IMR-90 (cell line): ENCODE data around the gene MMEL1. TPM values are rescaled to one million over a fixed set of nuclear protein-coding genes. Genes with fewer than 3 reads are reported as not detected.

Experiments used
- ATAC-seq: fragments of 200-7000 bp; cut with Tn5 transposase; 2 replicates; pipeline ENCODE4 v1.9.1; 2020; ENCODE audit warnings: low read depth, mild to moderate bottlenecking, moderate library complexity
- BruUV-seq: library from RNA; stranded (reverse); fragments of 400-500 nt; replicated peaks from 2 replicates; lab custom pipeline; 2021; lab: Mats Ljungman, UMichigan
- CTCF ChIA-PET: fragments of 300-600 bp; formaldehyde crosslinking; extraction: SDS; loops from one replicate; lab custom pipeline; 2021; ENCODE audit warnings: antibody characterized with exemption; lab: Yijun Ruan, JAX
- POLR2A ChIA-PET: fragments of 300-600 bp; sonication (Branson Sonifier 250); formaldehyde crosslinking; loops from one replicate; lab custom pipeline; 2022; ENCODE audit warnings: antibody characterized with exemption; ENCODE audit not compliant: unreplicated experiment; lab: Charles Lee
- DNase-seq: peaks from one replicate; pipeline ENCODE4 v3.0.0; 2013
- H2AFZ ChIP-seq: replicated peaks from 2 replicates; pipeline ENCODE3; 2013; ENCODE audit warnings: low read length, mild to moderate bottlenecking; ENCODE audit not compliant: poor library complexity
- H2AK5ac ChIP-seq: 2 replicates; pipeline ENCODE4 v1.6.1; 2013; ENCODE audit warnings: low read depth, low read length, inconsistent platforms
- H2AK9ac ChIP-seq: replicated peaks from 2 replicates; pipeline ENCODE3; 2013; ENCODE audit warnings: mild to moderate bottlenecking, low read depth, low read length, moderate library complexity; ENCODE audit not compliant: poor library complexity
- H2BK120ac ChIP-seq: 2 replicates; pipeline ENCODE4 v1.6.1; 2013; ENCODE audit warnings: low read depth, low read length, inconsistent platforms
- H2BK15ac ChIP-seq: 3 replicates; pipeline ENCODE4 v1.6.1; 2013; ENCODE audit warnings: low read depth, low read length, inconsistent platforms
- H2BK20ac ChIP-seq: 2 replicates; pipeline ENCODE4 v1.6.1; 2013; ENCODE audit warnings: low read depth, mild to moderate bottlenecking, inconsistent platforms, low read length, moderate library complexity
- H2BK5ac ChIP-seq: 2 replicates; pipeline ENCODE4 v1.6.1; 2013; ENCODE audit warnings: mild to moderate bottlenecking, low read depth, low read length, inconsistent platforms; ENCODE audit not compliant: poor library complexity, severe bottlenecking
- H3K14ac ChIP-seq: replicated peaks from 2 replicates; pipeline ENCODE4 v1.6.1; 2013; ENCODE audit warnings: low read depth, low read length, inconsistent platforms
- H3K18ac ChIP-seq: 2 replicates; pipeline ENCODE4 v1.6.1; 2013; ENCODE audit warnings: low read depth, low read length, control low read depth
- H3K23ac ChIP-seq: 2 replicates; pipeline ENCODE4 v1.6.1; 2013; ENCODE audit warnings: low read depth, low read length, inconsistent platforms
- H3K27ac ChIP-seq: 2 replicates; pipeline ENCODE4 v1.5.1; 2013; ENCODE audit warnings: mild to moderate bottlenecking, control low read depth, low read length; ENCODE audit not compliant: insufficient read depth
- H3K27me3 ChIP-seq: 2 replicates; pipeline ENCODE4 v1.6.1; 2013; ENCODE audit warnings: low read length; ENCODE audit not compliant: control insufficient read depth, insufficient read depth
- H3K36me3 ChIP-seq: 2 replicates; pipeline ENCODE4 v1.6.1; 2013; ENCODE audit warnings: low read length, mixed read lengths; ENCODE audit not compliant: control insufficient read depth, insufficient read depth
- H3K4ac ChIP-seq: 2 replicates; pipeline ENCODE4 v1.6.1; 2013; ENCODE audit warnings: low read depth, low read length, inconsistent platforms
- H3K4me1 ChIP-seq: 2 replicates; pipeline ENCODE4 v1.6.1; 2013; ENCODE audit warnings: low read length, mixed read lengths; ENCODE audit not compliant: control insufficient read depth, insufficient read depth
- H3K4me2 ChIP-seq: 2 replicates; pipeline ENCODE4 v1.6.1; 2013; ENCODE audit warnings: low read depth, mild to moderate bottlenecking, control low read depth, low read length, moderate library complexity
- H3K4me3 ChIP-seq: 2 replicates; pipeline ENCODE4 v1.5.1; 2013; ENCODE audit warnings: low read depth, mild to moderate bottlenecking, control low read depth, low read length, moderate library complexity; ENCODE audit not compliant: insufficient read depth
- H3K56ac ChIP-seq: 2 replicates; pipeline ENCODE4 v1.6.1; 2013; ENCODE audit warnings: low read length, inconsistent platforms; ENCODE audit not compliant: insufficient read depth; ENCODE audit errors: extremely low read depth
- H3K79me1 ChIP-seq, 2 experiments: 2 replicates each; pipeline ENCODE4 v1.6.1; 2013; ENCODE audit warnings: low read length in 2 of 2, inconsistent platforms in 1 of 2, low read depth in 1 of 2
- H3K9ac ChIP-seq: 2 replicates; pipeline ENCODE4 v1.6.1; 2013; ENCODE audit warnings: low read depth, low read length, control low read depth
- H3K9me1 ChIP-seq: 2 replicates; pipeline ENCODE4 v1.6.1; 2013; ENCODE audit warnings: low read length, inconsistent platforms; ENCODE audit not compliant: insufficient read depth
- H3K9me3 ChIP-seq: 2 replicates; pipeline ENCODE4 v1.6.1; 2013; ENCODE audit warnings: low read length; ENCODE audit not compliant: control insufficient read depth, insufficient read depth
- H4K20me1 ChIP-seq: 2 replicates; pipeline ENCODE4 v1.6.1; 2013; ENCODE audit warnings: low read length, inconsistent platforms; ENCODE audit not compliant: insufficient read depth
- H4K5ac ChIP-seq: 2 replicates; pipeline ENCODE4 v1.6.1; 2013; ENCODE audit warnings: mild to moderate bottlenecking, low read depth, low read length, control low read depth
- H4K8ac ChIP-seq, 2 experiments: 2 replicates each; pipeline ENCODE4 v1.6.1; 2013; ENCODE audit warnings: low read depth in 2 of 2, low read length in 2 of 2, control low read depth in 1 of 2, inconsistent platforms in 1 of 2
- H4K91ac ChIP-seq: 2 replicates; pipeline ENCODE4 v1.6.1; 2013; ENCODE audit warnings: low read depth, low read length, inconsistent platforms; ENCODE audit not compliant: insufficient read depth
- MAZ ChIP-seq: IDR thresholded peaks from 2 replicates; pipeline ENCODE4 v1.6.1; 2012; ENCODE audit warnings: low read depth, mild to moderate bottlenecking, low read length, improper control_type of control experiment, moderate library complexity, borderline replicate concordance
- MXI1 ChIP-seq: IDR thresholded peaks from 2 replicates; pipeline ENCODE4 v1.6.1; 2012; ENCODE audit warnings: low read depth, mild to moderate bottlenecking, low read length, moderate library complexity, borderline replicate concordance
- RCOR1 ChIP-seq: IDR thresholded peaks from 2 replicates; pipeline ENCODE4 v1.6.1; 2012; ENCODE audit warnings: mild to moderate bottlenecking, low read length, improper control_type of control experiment; ENCODE audit not compliant: insufficient replicate concordance
- WGBS, 2 experiments: methylation state at CpG; one replicate each; pipeline versions ENCODE4 v1.1.5 to v1.1.7; 2013; ENCODE audit warnings: missing lambda C conversion rate in 2 of 2; ENCODE audit not compliant: insufficient read length in 1 of 2; ENCODE audit errors: extremely low coverage in 2 of 2; 5-methylcytosine and 5-hydroxymethylcytosine counted together
- dilution Hi-C: fragments of 300-500 bp; cut with HindIII; formaldehyde crosslinking; loops from one replicate; pipeline ENCODE4 v1.14.3; 2018; ENCODE audit warnings: low sequenced_read_pairs; ENCODE audit not compliant: unreplicated experiment
- in situ Hi-C: fragments of 300-500 bp; cut with MboI; formaldehyde crosslinking; loops from 3 replicates; pipeline ENCODE4 v1.14.3; 2019; ENCODE audit warnings: low sequenced_read_pairs, inconsistent platforms, mixed read lengths
- intact Hi-C: fragments of 100-400 bp; cut with micrococcal nuclease; formaldehyde crosslinking; loops from 2 replicates; pipeline ENCODE4 v1.10.0; 2022
- polyA plus RNA-seq, 3 experiments: library from polyadenylated mRNA; depleted of rRNA; stranded (reverse); fragments of >200 nt; gene quantifications; 2 replicates each; pipeline ENCODE4 v1.2.3, GENCODE V29; 2012; ENCODE audit warnings: low replicate concordance in 1 of 3
- total RNA-seq: library from RNA; depleted of rRNA; stranded (reverse); fragments of >200 nt; gene quantifications from 2 replicates; pipeline ENCODE4 v1.2.3, GENCODE V29; 2012

The MMEL1 gene
- total and polyA plus RNA-seq, 2 of the 4 experiments (the other 2 are of a cell fraction): under 0.01 to 0.12 TPM

- DNase-seq (no peak), ATAC-seq (no peak)
- 76% methylated on average over 24 of the region's 31 CpGs; no CpG with 5 or more reads in 1 of the 2 experiments for WGBS, 2 experiments
- Histone ChIP-seq H2BK5ac (no peak overlapping the region), H4K91ac (no peak overlapping the region), H3K14ac (no peak overlapping the region), H2AK9ac (no peak overlapping the region), H4K20me1 (no peaks in the 10 kb centered on the region), H4K8ac (no peak overlapping the region), H3K56ac (no peak overlapping the region), H3K79me1 (no peaks in the 10 kb centered on the region), H2AFZ (no peak overlapping the region), H3K36me3 (no peaks in the 10 kb centered on the region), H3K4me1 (no peaks in the 10 kb centered on the region; the same call in 1 of the 2 replicates), H2BK120ac (no peak overlapping the region), H3K27ac (no peak overlapping the region), H3K9ac (no peak overlapping the region), H3K18ac (no peak overlapping the region), H3K23ac (no peak overlapping the region), H2BK20ac (no peak overlapping the region), H3K4ac (no peak overlapping the region), H3K4me3 (no peak overlapping the region), H3K4me2 (no peak overlapping the region), H3K9me1 (no peaks in the 10 kb centered on the region), H3K27me3 (no peaks in the 10 kb centered on the region; the same call in 1 of the 2 replicates), H2AK5ac (no peak overlapping the region), H2BK15ac (no peak overlapping the region), H4K5ac (no peak overlapping the region), H3K9me3 (0 out of 2 replicates have a peak, but pooled peaks cover 2% of the 10 kb centered on the region)
- in situ Hi-C loops (no loop called here), dilution Hi-C loops (no loop called here), intact Hi-C loops (no loop called here)
- TF ChIP-seq MAZ: no peak
- no peak for TF ChIP-seq MXI1
- TF ChIP-seq RCOR1: no peak
- BruUV-seq: no TSS peak
- CTCF ChIA-PET: no interaction called here
- POLR2A ChIA-PET: no interaction called here
These were observed 36.8 kb downstream of the MMEL1 start for GRCh38 chr1:2595812-2596529.
